Activated CD8-positive, alpha-beta T cell treated with anti-CD3 and anti-CD28 coated beads for 36 hours (primary cell): ENCODE data around the gene DOCK4. TPM values are rescaled to one million over a fixed set of nuclear protein-coding genes. Genes with fewer than 3 reads are reported as not detected.

Experiments
- ATAC-seq: fragments of 200-7000 bp; cut with Tn5 transposase; one replicate; pipeline ENCODE4 v1.10.0; 2021; ENCODE audit warnings: mild to moderate bottlenecking, moderate library complexity
- CTCF ChIA-PET: fragments of 350-600 bp; sonication (Branson Sonifier 250); formaldehyde crosslinking; loops from one replicate; lab custom pipeline; 2021; ENCODE audit warnings: antibody characterized with exemption; lab: Charles Lee
- POLR2A ChIA-PET: fragments of 350-600 bp; sonication (Branson Sonifier 250); formaldehyde crosslinking; loops from one replicate; lab custom pipeline; 2021; ENCODE audit warnings: antibody characterized with exemption; lab: Charles Lee
- DNase-seq: peaks from one replicate; pipeline ENCODE4 v3.0.0-alpha.2; 2020
- H3K27ac Mint-ChIP-seq: one replicate; pipeline ENCODE4 v1.8.0; 2021; ENCODE audit warnings: mild to moderate bottlenecking, mixed read lengths
- H3K27me3 Mint-ChIP-seq: one replicate; pipeline ENCODE4 v1.8.0; 2021; ENCODE audit warnings: mixed read lengths
- H3K36me3 Mint-ChIP-seq: one replicate; pipeline ENCODE4 v1.8.0; 2021; ENCODE audit warnings: low read depth, mixed read lengths
- H3K4me1 Mint-ChIP-seq: one replicate; pipeline ENCODE4 v1.8.0; 2021; ENCODE audit warnings: low read depth, mixed read lengths
- H3K4me3 Mint-ChIP-seq: one replicate; pipeline ENCODE4 v1.8.0; 2021; ENCODE audit warnings: mild to moderate bottlenecking, moderate library complexity, mixed read lengths
- H3K9me3 Mint-ChIP-seq: one replicate; pipeline ENCODE4 v1.8.0; 2021; ENCODE audit warnings: mixed read lengths
- CTCF ChIP-seq: fragments of 200-600 bp; IDR thresholded peaks from one replicate; pipeline ENCODE4 v1.8.0; 2022; ENCODE audit warnings: antibody characterized with exemption, mild to moderate bottlenecking
- intact Hi-C: fragments of 100-400 bp; cut with micrococcal nuclease; formaldehyde crosslinking; loops from one replicate; pipeline ENCODE4 v1.10.0; 2022
- total RNA-seq, 2 experiments: library from RNA; stranded (reverse); gene quantifications; one replicate each; pipeline ENCODE4 v1.2.3, GENCODE V29; 2021

DOCK4 gene
- total RNA-seq, 2 experiments from 2014 or later: 0.31 to 0.32 TPM

DNA sequence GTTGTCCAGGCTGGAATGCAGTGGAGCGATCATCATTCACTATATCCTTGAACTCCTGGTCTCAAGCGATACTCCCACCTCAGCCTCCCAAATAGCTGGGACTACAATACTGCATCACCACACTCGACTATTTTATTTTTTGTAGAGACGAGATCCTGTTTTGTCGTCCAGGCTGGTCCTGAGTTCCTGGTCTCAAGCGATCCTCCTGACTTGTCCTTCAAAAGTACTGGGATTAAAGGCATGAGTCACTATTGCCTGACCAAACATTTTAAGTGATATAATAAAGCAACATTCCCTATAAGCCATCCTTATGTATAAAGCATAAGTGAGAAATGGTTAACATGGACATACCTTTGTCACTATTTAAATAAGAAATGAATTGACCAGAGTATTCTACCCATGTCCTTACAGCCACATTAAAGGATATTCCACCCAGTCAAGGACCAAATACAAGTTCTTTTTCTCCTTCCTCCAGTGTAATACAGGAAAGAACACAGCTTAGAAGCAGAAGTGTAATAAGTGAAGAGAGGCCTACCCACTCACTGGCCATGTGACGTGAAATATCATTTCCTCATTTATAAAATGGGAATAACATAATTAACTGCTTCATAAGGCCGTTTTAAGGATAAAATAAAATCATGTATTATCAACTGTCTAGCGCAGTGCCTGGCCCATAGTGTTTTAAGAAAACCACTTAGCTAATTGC is 82.0 kb downstream of the DOCK4 start:
- CTCF ChIA-PET: no interaction called here
- POLR2A ChIA-PET: no interaction called here

DNA sequence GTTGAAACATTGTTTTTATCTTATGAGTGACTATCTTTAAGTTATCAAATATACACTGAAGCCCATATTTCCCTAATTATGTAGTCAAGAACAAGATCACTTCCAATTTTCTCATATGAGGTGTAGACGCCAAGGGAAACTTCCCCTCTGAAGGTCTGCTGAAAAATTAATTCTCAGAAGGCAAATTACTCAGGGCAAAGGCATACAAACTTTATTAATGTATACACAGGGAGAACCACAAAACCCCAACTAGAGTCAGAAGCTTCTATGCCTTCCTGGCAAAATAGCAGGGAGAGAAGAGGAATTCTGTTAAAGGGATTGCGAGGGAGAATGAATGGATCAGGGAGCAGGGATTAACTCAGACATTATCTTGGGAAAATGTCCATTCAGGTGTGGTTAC is 83.4 kb downstream of the DOCK4 start:
- Mint-ChIP-seq H3K36me3 (no peaks in the 10 kb centered on the region), H3K4me1 (no peaks in the 10 kb centered on the region), H3K9me3 (no peaks in the 10 kb centered on the region), H3K27me3 (no peaks in the 10 kb centered on the region), H3K4me3 (no peak overlapping the region), H3K27ac (no peak overlapping the region)
- intact Hi-C loops: no loop called here
- ChIA-PET CTCF (no interaction called here), POLR2A (no interaction called here)
- no peak for TF ChIP-seq CTCF
- DNase-seq: no peak
- ATAC-seq: no peak

More for the DNA sequence above, 82.0 kb downstream of the DOCK4 start:
- TF ChIP-seq CTCF: no peak
- H3K27ac Mint-ChIP-seq: no peak overlapping the region
- no peaks in the 10 kb centered on the region for H3K36me3 Mint-ChIP-seq
- H3K27me3 Mint-ChIP-seq: no peaks in the 10 kb centered on the region
- no peak overlapping the region for H3K4me3 Mint-ChIP-seq
- no peaks in the 10 kb centered on the region for H3K9me3 Mint-ChIP-seq
- no peak for ATAC-seq
- intact Hi-C loops: no loop called here
- no peak for DNase-seq
- H3K4me1 Mint-ChIP-seq: no peaks in the 10 kb centered on the region

DNA sequence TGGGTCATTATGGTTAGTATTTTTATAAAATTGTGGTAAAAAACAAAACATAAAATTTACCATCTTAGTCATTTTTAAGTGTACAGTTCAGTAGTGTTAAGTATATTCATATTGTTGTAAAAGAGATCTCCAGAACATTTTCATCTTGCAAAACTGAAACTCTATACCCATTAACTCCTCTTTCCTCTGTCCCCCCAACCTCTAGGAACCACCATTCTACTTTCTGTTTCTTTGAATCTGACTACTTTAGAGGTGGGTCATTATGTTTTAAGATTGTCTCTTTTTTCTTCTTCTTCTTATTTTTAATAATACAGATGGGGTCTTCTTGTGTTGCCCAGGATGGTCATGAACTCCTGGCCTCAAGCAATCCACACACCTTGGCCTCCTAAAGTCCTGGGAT is 84.1 kb downstream of the DOCK4 start:
- no peaks in the 10 kb centered on the region for H3K36me3 Mint-ChIP-seq
- ChIA-PET POLR2A (no interaction called here), CTCF (no interaction called here)
- no peak overlapping the region for H3K27ac Mint-ChIP-seq
- H3K4me1 Mint-ChIP-seq: no peaks in the 10 kb centered on the region
- no peaks in the 10 kb centered on the region for H3K9me3 Mint-ChIP-seq
- DNase-seq (no peak), ATAC-seq (no peak)
- H3K4me3 Mint-ChIP-seq: no peak overlapping the region
- intact Hi-C loops: no loop called here
- H3K27me3 Mint-ChIP-seq: no peaks in the 10 kb centered on the region
- no peak for TF ChIP-seq CTCF

DNA sequence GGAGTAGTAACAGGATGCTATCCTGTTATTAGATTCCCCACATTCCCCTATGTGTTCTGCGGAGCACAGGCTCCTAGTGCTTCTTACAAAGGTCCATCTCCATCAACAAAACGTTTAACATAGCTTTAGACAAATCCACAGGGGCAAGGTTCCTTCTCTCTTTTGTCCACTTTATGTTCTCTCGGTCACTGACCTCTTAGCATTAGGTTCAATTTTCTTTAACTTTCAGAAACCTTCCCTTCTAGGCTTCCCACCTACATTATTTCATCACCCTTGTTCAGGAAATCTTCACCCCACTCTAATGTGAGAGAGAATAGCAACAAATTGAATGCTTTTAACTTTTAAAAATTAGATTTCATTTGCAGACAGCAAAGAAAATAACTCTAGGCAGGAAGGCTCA is 84.9 kb downstream of the DOCK4 start:
- no peak for TF ChIP-seq CTCF
- Mint-ChIP-seq H3K27me3 (no peaks in the 10 kb centered on the region), H3K9me3 (no peaks in the 10 kb centered on the region), H3K4me3 (no peak overlapping the region), H3K27ac (no peak overlapping the region), H3K36me3 (no peaks in the 10 kb centered on the region), H3K4me1 (no peaks in the 10 kb centered on the region)
- intact Hi-C loops: no loop called here
- no peak for DNase-seq
- CTCF ChIA-PET: no interaction called here
- ATAC-seq: no peak
- POLR2A ChIA-PET: no interaction called here

GRCh38 chr7:112120696-112121217 is 85.4 kb downstream of the DOCK4 start:
- intact Hi-C loops: no loop called here
- Mint-ChIP-seq H3K27ac (no peak overlapping the region), H3K4me3 (no peak overlapping the region), H3K36me3 (no peaks in the 10 kb centered on the region), H3K4me1 (no peaks in the 10 kb centered on the region), H3K9me3 (no peaks in the 10 kb centered on the region), H3K27me3 (no peaks in the 10 kb centered on the region)
- no peak for DNase-seq
- no peak for ATAC-seq
- no peak for TF ChIP-seq CTCF
- POLR2A ChIA-PET: no interaction called here
- CTCF ChIA-PET: no interaction called here
